RWPE1 (cell line): Measurements from ENCODE around the gene SLC9A9.
"Not testable (repeated sequence)": the region's sequence is repeated elsewhere in the genome, so short reads cannot be mapped to it uniquely, and the experiment has no call there.

ENCODE experiments used
- CTCF ChIA-PET: fragments of 350-600 bp; sonication (Branson Sonifier 250); formaldehyde crosslinking; extraction: SDS; loops from one replicate; lab custom pipeline; 2021; lab: Yijun Ruan, JAX
- POLR2A ChIA-PET: fragments of 400-600 bp; formaldehyde crosslinking; extraction: SDS; loops from one replicate; lab custom pipeline; 2020; ENCODE audit warnings: antibody characterized with exemption; ENCODE audit not compliant: low non-redundant PET; lab: Yijun Ruan, JAX
- DNase-seq: peaks from one replicate; pipeline ENCODE4 v3.0.0; 2012; ENCODE audit warnings: low spot score
- H3K27ac ChIP-seq: fragments of 450-650 bp; 2 replicates; pipeline ENCODE4 v1.5.1; 2017
- TF ChIP-seq, protein P1 (sequence below): fragments of 450-650 bp; conservative IDR thresholded peaks from 2 replicates; pipeline ENCODE4 v1.5.1; 2017; ENCODE audit warnings: low read depth, mild to moderate bottlenecking

The SLC9A9 gene

DNA sequence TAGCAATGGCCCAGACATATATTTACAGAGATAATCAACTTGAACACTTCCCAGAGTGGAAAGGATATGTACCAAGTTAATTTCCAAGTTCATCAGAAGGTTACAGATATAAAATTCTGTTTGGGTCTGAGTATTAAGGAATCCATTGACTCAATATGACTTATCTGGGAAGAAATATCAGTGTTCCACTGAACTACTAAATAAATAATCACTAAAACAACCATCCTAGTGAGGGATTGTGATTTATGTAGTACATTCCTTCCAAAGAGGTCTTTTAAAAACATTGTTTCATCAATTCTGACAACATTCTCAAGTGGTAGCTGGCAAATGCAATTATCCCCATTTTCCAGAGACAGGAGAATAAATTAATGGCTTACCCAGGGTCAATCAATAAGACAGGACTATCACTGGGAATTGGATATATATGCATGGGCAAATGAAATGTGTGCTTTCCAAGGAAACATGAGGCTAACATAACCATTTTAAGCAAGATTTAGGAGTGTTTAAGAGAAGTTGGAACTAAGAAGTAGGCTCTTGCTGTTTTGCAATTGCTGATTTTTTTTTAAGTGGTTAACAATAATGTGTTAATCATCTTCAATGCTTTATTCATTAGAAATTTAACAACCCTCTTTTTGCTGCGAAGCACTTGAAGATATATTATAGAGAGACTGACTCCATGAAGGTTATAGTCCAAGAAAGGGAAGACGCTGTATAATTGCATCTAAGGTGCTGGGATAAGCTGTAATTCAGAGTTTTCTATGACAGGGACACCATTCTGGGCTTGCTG is 37.9 kb downstream of the SLC9A9 start:
- CTCF ChIA-PET = no interaction called here
- no peak for DNase-seq
- POLR2A ChIA-PET = no interaction called here
- no peak overlapping the region for H3K27ac ChIP-seq
- TF ChIP-seq, protein P1, sequence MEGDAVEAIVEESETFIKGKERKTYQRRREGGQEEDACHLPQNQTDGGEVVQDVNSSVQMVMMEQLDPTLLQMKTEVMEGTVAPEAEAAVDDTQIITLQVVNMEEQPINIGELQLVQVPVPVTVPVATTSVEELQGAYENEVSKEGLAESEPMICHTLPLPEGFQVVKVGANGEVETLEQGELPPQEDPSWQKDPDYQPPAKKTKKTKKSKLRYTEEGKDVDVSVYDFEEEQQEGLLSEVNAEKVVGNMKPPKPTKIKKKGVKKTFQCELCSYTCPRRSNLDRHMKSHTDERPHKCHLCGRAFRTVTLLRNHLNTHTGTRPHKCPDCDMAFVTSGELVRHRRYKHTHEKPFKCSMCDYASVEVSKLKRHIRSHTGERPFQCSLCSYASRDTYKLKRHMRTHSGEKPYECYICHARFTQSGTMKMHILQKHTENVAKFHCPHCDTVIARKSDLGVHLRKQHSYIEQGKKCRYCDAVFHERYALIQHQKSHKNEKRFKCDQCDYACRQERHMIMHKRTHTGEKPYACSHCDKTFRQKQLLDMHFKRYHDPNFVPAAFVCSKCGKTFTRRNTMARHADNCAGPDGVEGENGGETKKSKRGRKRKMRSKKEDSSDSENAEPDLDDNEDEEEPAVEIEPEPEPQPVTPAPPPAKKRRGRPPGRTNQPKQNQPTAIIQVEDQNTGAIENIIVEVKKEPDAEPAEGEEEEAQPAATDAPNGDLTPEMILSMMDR = no peak

DNA sequence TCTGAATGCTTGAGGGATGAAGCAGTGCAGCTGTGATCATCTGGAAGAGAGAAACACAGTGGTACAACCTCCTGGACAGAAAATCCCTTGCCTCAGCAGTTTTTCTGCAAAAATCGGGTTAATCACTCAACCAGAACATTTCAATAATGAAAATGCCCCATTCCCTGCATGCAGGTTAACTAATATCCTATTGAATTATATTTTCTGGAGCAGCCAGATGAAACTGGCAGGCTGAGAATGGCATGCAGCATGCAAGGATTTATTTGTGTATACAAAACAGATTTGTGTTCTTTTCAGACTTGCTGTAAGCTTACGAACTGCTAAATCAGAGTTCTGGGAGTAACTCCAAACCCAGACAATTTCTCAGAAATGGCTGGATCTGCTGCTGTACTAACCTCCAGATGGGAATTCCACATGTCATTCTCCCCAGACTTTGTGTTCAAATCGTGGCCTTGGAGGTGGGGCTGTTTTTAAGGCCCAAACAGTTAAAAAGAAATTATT is 39.1 kb downstream of the SLC9A9 start:
- TF ChIP-seq, protein P1 = no peak
- no peak overlapping the region for H3K27ac ChIP-seq
- ChIA-PET CTCF (no interaction called here), POLR2A (no interaction called here)
- no peak for DNase-seq

DNA sequence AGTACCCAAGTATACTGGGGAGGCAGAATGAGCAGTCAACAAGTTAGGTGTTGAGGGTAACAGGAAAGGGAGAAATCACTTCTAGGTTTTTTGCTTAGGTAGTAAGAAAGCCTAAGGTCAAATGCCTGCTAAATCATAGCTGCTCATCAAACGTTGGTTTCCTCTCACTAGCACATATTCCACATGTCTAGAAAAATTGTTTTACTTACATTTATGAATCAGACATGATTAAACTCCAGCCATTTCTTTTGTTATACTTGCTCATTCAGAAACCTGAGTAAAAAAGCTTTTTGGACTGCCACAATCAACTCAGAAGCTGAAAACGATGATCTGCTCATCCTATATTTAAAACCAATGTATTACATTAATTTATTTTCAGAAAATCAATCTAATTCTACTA is 40.2 kb downstream of the SLC9A9 start:
- ChIA-PET CTCF (no interaction called here), POLR2A (no interaction called here)
- no peak overlapping the region for H3K27ac ChIP-seq
- TF ChIP-seq, protein P1 = no peak
- no peak for DNase-seq

DNA sequence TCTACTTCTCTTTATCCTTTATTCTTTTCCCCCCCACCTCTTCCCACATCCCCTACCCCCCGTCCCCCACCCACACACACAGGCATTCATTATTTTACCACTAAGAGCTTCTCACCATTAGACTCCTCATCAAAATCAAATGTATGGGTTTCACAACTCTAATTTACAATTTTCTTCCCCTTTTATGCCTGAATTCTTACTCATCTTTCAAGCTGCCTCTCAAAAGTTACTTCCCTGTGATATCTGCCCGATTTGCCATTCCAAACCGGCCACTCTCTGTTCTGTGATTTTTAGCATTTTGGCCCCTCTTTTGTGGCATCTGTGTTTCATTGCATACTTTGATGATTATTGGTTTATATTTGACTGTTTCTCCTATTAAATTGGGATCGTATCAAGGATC is 42.2 kb downstream of the SLC9A9 start:
- H3K27ac ChIP-seq = no peak overlapping the region
- DNase-seq = no peak
- CTCF ChIA-PET = no interaction called here
- TF ChIP-seq, protein P1 = no peak
- POLR2A ChIA-PET = no interaction called here

DNA sequence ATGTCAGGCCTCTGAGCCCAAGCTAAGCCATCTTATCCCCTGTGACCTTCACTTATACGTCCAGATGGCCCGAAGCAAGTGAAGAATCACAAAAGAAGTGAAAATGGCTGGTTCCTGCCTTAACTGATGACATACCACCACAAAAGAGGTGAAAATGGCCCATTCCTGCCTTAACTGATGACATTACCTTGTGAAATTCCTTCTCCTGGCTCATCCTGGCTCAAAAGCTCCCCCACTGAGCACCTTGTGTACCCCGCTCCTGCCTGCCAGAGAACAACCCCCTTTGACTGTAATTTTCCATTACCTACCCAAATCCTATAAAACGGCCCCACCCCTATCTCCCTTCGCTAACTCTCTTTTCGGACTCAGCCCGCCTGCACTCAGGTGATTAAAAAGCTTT is 42.8 kb downstream of the SLC9A9 start:
- H3K27ac ChIP-seq, DNase-seq, POLR2A ChIA-PET, CTCF ChIA-PET: not testable (repeated sequence)

DNA sequence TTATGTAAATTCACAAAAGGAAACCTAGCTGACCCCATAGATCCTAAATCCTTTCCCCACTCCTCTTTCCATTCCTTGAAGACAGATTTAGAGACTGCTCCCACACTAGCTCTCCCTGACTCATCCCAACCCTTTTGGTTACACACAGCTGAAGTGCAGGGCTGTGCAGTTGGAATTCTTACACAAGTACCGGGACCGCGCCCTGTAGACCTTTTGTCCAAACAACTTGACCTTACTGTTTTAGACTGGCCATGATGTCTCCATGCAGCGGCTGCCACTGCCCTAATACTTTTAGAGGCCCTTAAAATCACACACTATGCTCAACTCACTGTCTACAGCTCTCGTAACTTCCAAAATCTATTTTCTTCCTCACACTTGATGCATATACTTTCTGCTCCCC is 47.2 kb downstream of the SLC9A9 start:
- POLR2A ChIA-PET, CTCF ChIA-PET, DNase-seq, H3K27ac ChIP-seq: not testable (repeated sequence)

DNA sequence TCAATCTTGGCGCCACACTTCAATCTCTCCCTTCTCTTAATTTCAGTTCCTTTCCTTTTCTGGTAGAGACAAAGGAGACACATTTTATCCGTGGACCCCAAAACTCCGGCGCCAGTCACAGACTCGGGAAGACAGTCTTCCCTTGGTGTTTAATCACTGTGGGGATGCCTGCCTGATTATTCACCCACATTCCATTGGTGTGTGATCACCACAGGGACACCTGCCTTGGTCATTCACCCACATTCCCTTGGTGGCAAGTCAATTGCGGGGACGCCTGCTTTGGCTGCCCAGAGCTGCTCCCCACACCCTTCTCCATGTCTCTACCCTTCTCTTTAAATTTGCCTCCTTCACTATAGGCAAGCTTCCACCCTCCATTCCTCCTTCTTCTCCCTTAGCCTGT is 50.1 kb downstream of the SLC9A9 start:
- POLR2A ChIA-PET = not testable (repeated sequence)

DNA sequence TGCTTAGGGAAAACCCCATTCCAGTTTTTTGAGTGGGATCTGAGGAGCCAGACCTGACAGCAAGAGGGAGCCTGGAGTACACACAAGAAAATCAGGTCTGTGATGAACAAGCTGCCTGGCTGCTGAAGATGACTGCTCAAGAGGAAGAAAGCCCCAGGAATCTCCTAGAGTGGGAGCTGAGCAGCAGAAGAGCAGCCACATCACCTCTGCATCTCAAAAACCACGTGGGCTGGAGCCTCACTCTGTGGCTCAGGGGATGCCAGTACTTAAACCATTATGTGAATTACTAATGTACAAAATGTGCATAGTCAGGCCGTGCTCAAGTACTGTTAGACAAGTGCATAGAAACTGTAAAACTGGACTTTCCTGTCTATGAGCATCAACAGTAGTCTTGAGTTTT is 52.4 kb downstream of the SLC9A9 start:
- ChIA-PET POLR2A (no interaction called here), CTCF (interaction anchor here (0.6 to 0.7 kb wide), 3 partner anchors 47 to 1987 kb away, joined by 3 read pairs; no protein-coding TSS in a partner anchor)
- TF ChIP-seq, protein P1 = no peak
- no peak overlapping the region for H3K27ac ChIP-seq
- no peak for DNase-seq

More for the DNA sequence above, 50.1 kb downstream of the SLC9A9 start:
- H3K27ac ChIP-seq, DNase-seq, CTCF ChIA-PET: not testable (repeated sequence)
